K562 (cell line): ENCODE results near the gene SAXO1. TPM values are rescaled to one million over a fixed set of nuclear protein-coding genes. Genes with fewer than 3 reads are reported as not detected.

Source experiments
- CC2D1A ChIP-seq: fragments of 450-650 bp; IDR thresholded peaks from 2 replicates; pipeline ENCODE4 v1.6.1; 2017; ENCODE audit warnings: mild to moderate bottlenecking
- KLF1 ChIP-seq: fragments of 450-650 bp; IDR thresholded peaks from 2 replicates; pipeline ENCODE4 v1.6.1; 2016; ENCODE audit warnings: missing genetic modification characterization, missing compliant biosample characterization
- PTTG1 ChIP-seq: fragments of 450-650 bp; IDR thresholded peaks from 2 replicates; pipeline ENCODE4 v1.6.1; 2016; ENCODE audit warnings: low read depth, mild to moderate bottlenecking, missing genetic modification characterization, missing compliant biosample characterization
- RBBP5 ChIP-seq: fragments of 200-600 bp; sonication (generic); IDR thresholded peaks from 2 replicates; pipeline ENCODE4 v1.6.1; 2012; ENCODE audit warnings: borderline replicate concordance, mild to moderate bottlenecking, low read length, control low read depth, inconsistent platforms; ENCODE audit not compliant: insufficient read depth, poor library complexity, severe bottlenecking
- RBM22 ChIP-seq: fragments of 200-400 bp; formaldehyde crosslinking; IDR thresholded peaks from 2 replicates; pipeline ENCODE4 v1.6.1; 2018; ENCODE audit warnings: low read length, low read depth; ENCODE audit not compliant: poor library complexity, severe bottlenecking
- STAT6 ChIP-seq: sonication (generic); formaldehyde crosslinking; IDR thresholded peaks from 2 replicates; pipeline ENCODE4 v1.8.1; 2023; ENCODE audit warnings: mild to moderate bottlenecking, missing genetic modification reagents
- ZFP1 ChIP-seq: fragments of 450-650 bp; formaldehyde crosslinking; IDR thresholded peaks from 2 replicates; pipeline ENCODE4 v1.4.0; 2020; ENCODE audit warnings: mild to moderate bottlenecking, mixed read lengths
- ZNF445 ChIP-seq: fragments of 250-450 bp; sonication (Bioruptor Pico); IDR thresholded peaks from 2 replicates; pipeline ENCODE4 v1.4.0; 2020; ENCODE audit warnings: low read depth, mild to moderate bottlenecking, moderate library complexity
- ZNF449 ChIP-seq: fragments of 250-450 bp; sonication (Bioruptor Pico); IDR thresholded peaks from 2 replicates; pipeline ENCODE4 v1.8.0; 2022; ENCODE audit warnings: moderate library complexity, mild to moderate bottlenecking, inconsistent platforms
- polyA plus RNA-seq, 8 experiments: library from polyadenylated mRNA; depleted of rRNA in 4 of 8; stranded (reverse) in 5 of 8; unstranded in 3 of 8; fragments of >200 nt; fragmentation: Nextera tagmentation in 2 of 8; fragmentation: Illumina TruSeq in 1 of 8; extraction: Ambion mirVana in 2 of 8; extraction: Trizol in 1 of 8; gene quantifications; 2 replicates each; pipeline versions ENCODE4 v1.2.1 to v1.2.3, GENCODE V29; 2011 to 2014; ENCODE audit warnings: inconsistent platforms in 1 of 8, missing spikeins in 1 of 8
- total RNA-seq, 7 experiments: library from RNA; depleted of rRNA in 6 of 7; stranded (reverse); fragments of >200 nt in 6 of 7; fragmentation: Illumina TruSeq in 2 of 7; extraction: Trizol in 2 of 7; gene quantifications; 2 replicates each; pipeline versions ENCODE4 v1.2.1 to v1.2.3, GENCODE V29; 2011 to 2021; ENCODE audit warnings: low replicate concordance in 1 of 7

SAXO1 gene
- total and polyA plus RNA-seq, 9 of the 15 experiments (the other 6 are each of a cell fraction or from before 2014, with no cell fraction given): 0.04 TPM; not detected in 8

GRCh38 chr9:19048966-19049916 lies 16.2 kb upstream of the SAXO1 start, which contains the start of gene RRAGA (continued):
- TF ChIP-seq ZNF449 (no peak), KLF1 (tag) (peak; percentile 53; the same call in 1 of the 2 replicates), RBBP5 (peak; percentile 82), ZFP1 (CRISPR knock-in tag) (no peak), ZNF445 (CRISPR knock-in tag) (no peak), RBM22 (no peak), STAT6 (CRISPR knock-in tag) (no peak), CC2D1A (peak; percentile 66; the same call in 1 of the 2 replicates), PTTG1 (tag) (no peak)
